Liver (tissue), 9 donors: ENCODE data around the gene GMDS. TPM values are rescaled to one million over a fixed set of nuclear protein-coding genes. Genes with fewer than 3 reads are reported as not detected.

Source experiments
- DNase-seq: peaks from one replicate; pipeline ENCODE4 v3.0.0-alpha.2; 2017; ENCODE audit warnings: low spot score
- H3K27ac ChIP-seq, 2 donors: one replicate each; pipeline ENCODE4 v1.7.0; 2013; ENCODE audit warnings: inconsistent platforms in 2 of 2, low read length in 2 of 2, control low read depth in 1 of 2, low read depth in 1 of 2, mild to moderate bottlenecking in 1 of 2
- H3K27me3 ChIP-seq, 4 donors: one replicate each; pipeline versions ENCODE4 v1.6.1 to v1.7.0; 2013; ENCODE audit warnings: low read length in 3 of 4, inconsistent platforms in 1 of 4, mild to moderate bottlenecking in 1 of 4, moderate library complexity in 1 of 4; ENCODE audit not compliant: control insufficient read depth in 4 of 4, insufficient read depth in 4 of 4
- H3K36me3 ChIP-seq, 4 donors: one replicate each; pipeline versions ENCODE4 v1.6.1 to v1.7.0; 2013; ENCODE audit warnings: low read length in 3 of 4, mild to moderate bottlenecking in 3 of 4, low read depth in 1 of 4, moderate library complexity in 1 of 4; ENCODE audit not compliant: control insufficient read depth in 4 of 4, insufficient read depth in 3 of 4
- H3K4me1 ChIP-seq, 4 donors: one replicate each; pipeline versions ENCODE4 v1.6.1 to v1.7.0; 2013; ENCODE audit warnings: low read length in 3 of 4, mild to moderate bottlenecking in 3 of 4, moderate library complexity in 1 of 4; ENCODE audit not compliant: control insufficient read depth in 4 of 4, insufficient read depth in 4 of 4
- H3K4me3 ChIP-seq, 3 donors: one replicate each; pipeline versions ENCODE4 v1.6.1 to v1.7.0; 2013; ENCODE audit warnings: low read length in 3 of 3, control low read depth in 1 of 3, low read depth in 1 of 3, mild to moderate bottlenecking in 1 of 3
- H3K9ac ChIP-seq, 2 donors: one replicate each; pipeline ENCODE4 v1.7.0; 2013; ENCODE audit warnings: low read length in 2 of 2, mild to moderate bottlenecking in 2 of 2, moderate library complexity in 2 of 2, control low read depth in 1 of 2, low read depth in 1 of 2
- H3K9me3 ChIP-seq, 4 donors: one replicate each; pipeline versions ENCODE4 v1.6.1 to v1.7.0; 2013; ENCODE audit warnings: low read length in 3 of 4; ENCODE audit not compliant: control insufficient read depth in 4 of 4
- ATF3 ChIP-seq: IDR thresholded peaks from 2 replicates; pipeline ENCODE4 v1.6.1; 2016; ENCODE audit warnings: antibody characterized with exemption
- CTCF ChIP-seq: fragments of 150-350 bp; IDR thresholded peaks from 2 replicates; pipeline ENCODE4 v1.5.1; 2017; ENCODE audit warnings: improper control_type of control experiment, low read depth, low read length; ENCODE audit not compliant: missing input control
- FOXA1 ChIP-seq: IDR thresholded peaks from 2 replicates; pipeline ENCODE4 v1.6.1; 2016; ENCODE audit warnings: antibody characterized with exemption
- FOXA2 ChIP-seq: IDR thresholded peaks from 2 replicates; pipeline ENCODE4 v1.6.1; 2016; ENCODE audit warnings: antibody characterized with exemption
- GABPA ChIP-seq, 2 donors: IDR thresholded peaks in 1 of 2; conservative IDR thresholded peaks in 1 of 2; 2 replicates each; pipeline ENCODE4 v1.6.1; 2016; ENCODE audit warnings: antibody characterized with exemption in 2 of 2, mild to moderate bottlenecking in 1 of 2, moderate library complexity in 1 of 2
- HNF4A ChIP-seq, 2 donors: conservative IDR thresholded peaks; 2 replicates each; pipeline ENCODE4 v1.6.1; 2016; ENCODE audit warnings: antibody characterized with exemption in 2 of 2, mild to moderate bottlenecking in 2 of 2
- HNF4G ChIP-seq: IDR thresholded peaks from 2 replicates; pipeline ENCODE4 v1.6.1; 2016; ENCODE audit warnings: antibody characterized with exemption
- JUND ChIP-seq, 2 donors: IDR thresholded peaks; 2 replicates each; pipeline ENCODE4 v1.6.1; 2016; ENCODE audit warnings: antibody characterized with exemption in 2 of 2
- MAX ChIP-seq: IDR thresholded peaks from 2 replicates; pipeline ENCODE4 v1.6.1; 2016; ENCODE audit warnings: antibody characterized with exemption
- RAD21 ChIP-seq, 2 donors: IDR thresholded peaks; 2 replicates each; pipeline ENCODE4 v1.6.1; 2016; ENCODE audit warnings: antibody characterized with exemption in 2 of 2, mild to moderate bottlenecking in 2 of 2
- RXRA ChIP-seq, 2 donors: IDR thresholded peaks; 2 replicates each; pipeline ENCODE4 v1.6.1; 2017 to 2018; ENCODE audit warnings: antibody characterized with exemption in 2 of 2, mild to moderate bottlenecking in 1 of 2
- SP1 ChIP-seq: IDR thresholded peaks from 2 replicates; pipeline ENCODE4 v1.6.1; 2018; ENCODE audit warnings: antibody characterized with exemption, mild to moderate bottlenecking
- ZBTB33 ChIP-seq: IDR thresholded peaks from 2 replicates; pipeline ENCODE4 v1.6.1; 2016; ENCODE audit warnings: antibody characterized with exemption
- WGBS: extraction: QIAGEN DNeasy Blood & Tissue Kit; methylation state at CpG from one replicate; pipeline ENCODE4 v1.1.7; 2013; 5-methylcytosine and 5-hydroxymethylcytosine counted together
- polyA plus RNA-seq, 2 donors: library from polyadenylated mRNA; stranded (reverse) in 1 of 2; unstranded in 1 of 2; fragments of 200-250 nt in 1 of 2; fragments of >200 nt in 1 of 2; fragmentation: Nextera tagmentation in 1 of 2; extraction: Ambion mirVana in 1 of 2; gene quantifications; one replicate each; pipeline versions ENCODE4 v1.2.1 to v1.2.3, GENCODE V29; 2013 to 2015
- total RNA-seq, 2 donors: library from RNA; depleted of rRNA; stranded (reverse); fragments of >200 nt; gene quantifications; one replicate each; pipeline ENCODE4 v1.2.3, GENCODE V29; 2014
- donor health status: healthy.
- donor health status: healthy.
- donor health status: healthy.
- donor health status: healthy.
- donor health status: healthy.

Gene GMDS
- total and polyA plus RNA-seq, 4 donors = 3.5 to 15.6 (median 13.0) TPM

- no peak overlapping the region for H3K4me3 ChIP-seq
Observed at GRCh38 chr6:1868561-1869261, 376.7 kb downstream of the GMDS start.

GRCh38 chr6:1867197-1867596, 378.2 kb downstream of the GMDS start:
- no peak for TF ChIP-seq HNF4G
- TF ChIP-seq MAX = no peak
- no peak for TF ChIP-seq GABPA (IDR thresholded peaks at IDR 0.05 in 1 of 2, conservative IDR thresholded peaks at IDR 0.05 in 1 of 2)
- no peak for TF ChIP-seq SP1
- no peak for TF ChIP-seq CTCF
- DNase-seq = no peak
- Histone ChIP-seq H3K27me3 (no peaks in the 10 kb centered on the region), H3K4me3 (no peak overlapping the region), H3K9ac (no peak overlapping the region), H3K4me1 (no peaks in the 10 kb centered on the region), H3K27ac (no peak overlapping the region), H3K9me3 (no peaks in the 10 kb centered on the region), H3K36me3 (no peaks in the 10 kb centered on the region)
- WGBS = 90% methylated on average over 3 of the region's 3 CpGs

More at GRCh38 chr6:1868561-1869261, 376.7 kb downstream of the GMDS start:
- 95% methylated on average over 4 of the region's 4 CpGs for WGBS
- H3K27me3 ChIP-seq = no peaks in the 10 kb centered on the region
- no peaks in the 10 kb centered on the region for H3K9me3 ChIP-seq
- no peak for DNase-seq
- no peaks in the 10 kb centered on the region for H3K36me3 ChIP-seq
- TF ChIP-seq HNF4G (no peak), FOXA1 (no peak), RXRA (IDR thresholded peaks at IDR 0.05) (no peak), ATF3 (no peak), FOXA2 (no peak), HNF4A (conservative IDR thresholded peaks at IDR 0.05) (no peak), ZBTB33 (no peak), JUND (IDR thresholded peaks at IDR 0.05) (no peak), RAD21 (IDR thresholded peaks at IDR 0.05) (no peak)
- H3K9ac ChIP-seq = no peak overlapping the region
- H3K4me1 ChIP-seq = no peaks in the 10 kb centered on the region
- H3K27ac ChIP-seq = no peak overlapping the region

- DNase-seq = no peak
- WGBS = 88% methylated on average over 7 of the region's 7 CpGs
- H3K4me1 ChIP-seq = no peaks in the 10 kb centered on the region
Observed at GRCh38 chr6:1865585-1865984, 379.8 kb downstream of the GMDS start.

More at GRCh38 chr6:1865585-1865984, 379.8 kb downstream of the GMDS start:
- TF ChIP-seq ATF3 (no peak), RXRA (IDR thresholded peaks at IDR 0.05) (no peak), JUND (IDR thresholded peaks at IDR 0.05) (no peak), HNF4A (conservative IDR thresholded peaks at IDR 0.05) (no peak), FOXA1 (no peak)
- H3K27ac ChIP-seq = no peak overlapping the region
- H3K9ac ChIP-seq = no peak overlapping the region
- H3K27me3 ChIP-seq = no peaks in the 10 kb centered on the region
- no peaks in the 10 kb centered on the region for H3K9me3 ChIP-seq
- H3K36me3 ChIP-seq = no peaks in the 10 kb centered on the region
- no peak overlapping the region for H3K4me3 ChIP-seq
